Tibial artery (tissue), 4 donors: ENCODE results near the gene TMEM234.

Experiments used
- DNase-seq, 2 donors: peaks; one replicate each; pipeline ENCODE4 v3.0.0-alpha.2; 2019
- H3K27ac ChIP-seq, 2 donors: fragments of 200-600 bp; sonication (generic) in 1 of 2; 1 replicate in 1 of 2; 2 replicates in 1 of 2; pipeline ENCODE4 v1.5.1; 2018 to 2019; ENCODE audit warnings: mild to moderate bottlenecking in 1 of 2
- H3K27me3 ChIP-seq, 2 donors: fragments of 200-600 bp; sonication (generic) in 1 of 2; one replicate each; pipeline versions ENCODE4 v1.5.1 to v1.6.0; 2016 to 2019
- H3K36me3 ChIP-seq, 3 donors: fragments of 200-600 bp; sonication (generic) in 2 of 3; one replicate each; pipeline ENCODE4 v1.5.1; 2016 to 2019; ENCODE audit warnings: mild to moderate bottlenecking in 2 of 3
- H3K4me1 ChIP-seq, 4 donors: fragments of 200-600 bp; sonication (generic) in 2 of 4; 1 replicate in 3 of 4; 2 replicates in 1 of 4; pipeline ENCODE4 v1.5.1; 2016 to 2019
- H3K4me3 ChIP-seq, 2 donors: fragments of 200-600 bp; sonication (generic) in 1 of 2; 1 replicate in 1 of 2; 2 replicates in 1 of 2; pipeline ENCODE4 v1.5.1; 2018 to 2019; ENCODE audit warnings: mild to moderate bottlenecking in 2 of 2
- H3K9me3 ChIP-seq, 3 donors: fragments of 200-600 bp; sonication (generic) in 1 of 3; one replicate each; pipeline ENCODE4 v1.5.1; 2016 to 2019
- intact Hi-C: fragments of 100-400 bp; cut with DNase I; formaldehyde crosslinking; loops from one replicate; pipeline ENCODE4 v1.15.0; 2023; ENCODE audit warnings: low total_unique reads
- TF ChIP-seq, protein P1 (sequence below), 2 experiments: fragments of 200-600 bp in 1 of 2; fragments of 450-650 bp in 1 of 2; IDR thresholded peaks; one replicate each; pipeline ENCODE4 v1.5.1; 2017 to 2019; ENCODE audit warnings: antibody characterized with exemption in 2 of 2, mild to moderate bottlenecking in 1 of 2, moderate library complexity in 1 of 2

The TMEM234 gene

GRCh38 chr1:32192220-32192948 lies 29.8 kb downstream of the TMEM234 start:
- Histone ChIP-seq H3K27me3 (no peaks in the 10 kb centered on the region), H3K4me3 (no peak overlapping the region), H3K36me3 (peaks cover 91 to 100% (median 95%) of the 10 kb centered on the region in 3 donors), H3K27ac (no peak overlapping the region), H3K4me1 (no peaks in the 10 kb centered on the region), H3K9me3 (no peaks in the 10 kb centered on the region)
- intact Hi-C loops: no loop called here
- no peak for DNase-seq
- TF ChIP-seq, protein P1, sequence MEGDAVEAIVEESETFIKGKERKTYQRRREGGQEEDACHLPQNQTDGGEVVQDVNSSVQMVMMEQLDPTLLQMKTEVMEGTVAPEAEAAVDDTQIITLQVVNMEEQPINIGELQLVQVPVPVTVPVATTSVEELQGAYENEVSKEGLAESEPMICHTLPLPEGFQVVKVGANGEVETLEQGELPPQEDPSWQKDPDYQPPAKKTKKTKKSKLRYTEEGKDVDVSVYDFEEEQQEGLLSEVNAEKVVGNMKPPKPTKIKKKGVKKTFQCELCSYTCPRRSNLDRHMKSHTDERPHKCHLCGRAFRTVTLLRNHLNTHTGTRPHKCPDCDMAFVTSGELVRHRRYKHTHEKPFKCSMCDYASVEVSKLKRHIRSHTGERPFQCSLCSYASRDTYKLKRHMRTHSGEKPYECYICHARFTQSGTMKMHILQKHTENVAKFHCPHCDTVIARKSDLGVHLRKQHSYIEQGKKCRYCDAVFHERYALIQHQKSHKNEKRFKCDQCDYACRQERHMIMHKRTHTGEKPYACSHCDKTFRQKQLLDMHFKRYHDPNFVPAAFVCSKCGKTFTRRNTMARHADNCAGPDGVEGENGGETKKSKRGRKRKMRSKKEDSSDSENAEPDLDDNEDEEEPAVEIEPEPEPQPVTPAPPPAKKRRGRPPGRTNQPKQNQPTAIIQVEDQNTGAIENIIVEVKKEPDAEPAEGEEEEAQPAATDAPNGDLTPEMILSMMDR (IDR thresholded peaks at IDR 0.05): no peak

- H3K27me3 ChIP-seq: no peaks in the 10 kb centered on the region
- DNase-seq: no peak
- intact Hi-C loops: loop anchor here (10.0 kb wide), 1 partner anchor 47 kb away; no protein-coding TSS in a partner anchor
- no peak overlapping the region for H3K4me3 ChIP-seq
- H3K9me3 ChIP-seq: no peaks in the 10 kb centered on the region
- TF ChIP-seq, protein P1 (IDR thresholded peaks at IDR 0.05): no peak
- H3K36me3 ChIP-seq: peaks cover 69 to 95% (median 86%) of the 10 kb centered on the region in 3 donors
- H3K27ac ChIP-seq: no peak overlapping the region
- peaks cover 0 to 28% (median 17%) of the 10 kb centered on the region in 4 donors for H3K4me1 ChIP-seq
Measured at GRCh38 chr1:32187850-32188249, 34.3 kb downstream of the TMEM234 start.

- no peaks in the 10 kb centered on the region for H3K9me3 ChIP-seq
- H3K27ac ChIP-seq: no peak overlapping the region
- intact Hi-C loops: loop anchor here (10.0 kb wide), 1 partner anchor 48 kb away; no protein-coding TSS in a partner anchor
- peaks cover 56 to 93% (median 72%) of the 10 kb centered on the region in 3 donors for H3K36me3 ChIP-seq
- H3K4me1 ChIP-seq: peaks cover 0 to 41% (median 29%) of the 10 kb centered on the region in 4 donors
- no peak for DNase-seq
- no peak overlapping the region for H3K4me3 ChIP-seq
- no peaks in the 10 kb centered on the region for H3K27me3 ChIP-seq
- TF ChIP-seq, protein P1 (IDR thresholded peaks at IDR 0.05): no peak
Measured at GRCh38 chr1:32186491-32186890, 35.7 kb downstream of the TMEM234 start.

DNA sequence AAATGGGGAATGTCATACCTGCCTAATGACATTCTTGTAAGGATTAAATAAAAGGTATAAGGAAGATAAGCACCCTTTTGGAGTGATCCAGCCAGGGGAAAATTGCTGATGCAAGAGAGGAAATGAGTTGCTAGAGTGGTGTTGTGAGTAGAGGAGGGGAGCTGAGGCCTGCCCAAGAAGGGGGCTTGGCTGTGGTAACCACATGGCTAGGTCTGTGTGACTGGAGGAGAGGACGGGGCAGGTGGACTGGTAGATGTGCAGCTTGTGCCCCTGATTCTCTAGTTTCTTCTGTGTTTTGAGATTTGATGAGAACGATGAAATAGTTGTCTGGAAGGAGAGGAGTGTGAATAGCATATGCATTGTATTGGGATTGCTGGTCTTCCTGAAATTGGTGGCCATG lies 36.1 kb downstream of the TMEM234 start:
- H3K27ac ChIP-seq: no peak overlapping the region
- H3K4me1 ChIP-seq: peaks cover 0 to 46% (median 33%) of the 10 kb centered on the region in 4 donors
- TF ChIP-seq, protein P1 (IDR thresholded peaks at IDR 0.05): no peak
- H3K27me3 ChIP-seq: no peaks in the 10 kb centered on the region
- no peaks in the 10 kb centered on the region for H3K9me3 ChIP-seq
- no peak overlapping the region for H3K4me3 ChIP-seq
- H3K36me3 ChIP-seq: peaks cover 52 to 93% (median 68%) of the 10 kb centered on the region in 3 donors
- no peak for DNase-seq
- intact Hi-C loops: loop anchor here (10.0 kb wide), 1 partner anchor 49 kb away; no protein-coding TSS in a partner anchor

- intact Hi-C loops: loop anchor here (10.0 kb wide), 1 partner anchor 50 kb away; no protein-coding TSS in a partner anchor
- peaks cover 0 to 53% (median 39%) of the 10 kb centered on the region in 4 donors for H3K4me1 ChIP-seq
Measured at GRCh38 chr1:32184650-32185049, 37.5 kb downstream of the TMEM234 start.

More at GRCh38 chr1:32184650-32185049, 37.5 kb downstream of the TMEM234 start:
- no peaks in the 10 kb centered on the region for H3K27me3 ChIP-seq
- DNase-seq: no peak
- no peak overlapping the region for H3K4me3 ChIP-seq
- no peaks in the 10 kb centered on the region for H3K9me3 ChIP-seq
- H3K36me3 ChIP-seq: peaks cover 37 to 79% (median 54%) of the 10 kb centered on the region in 3 donors
- no peak overlapping the region for H3K27ac ChIP-seq
- TF ChIP-seq, protein P1 (IDR thresholded peaks at IDR 0.05): no peak
